ENCODE data around the gene THEMIS2.

The THEMIS2 gene

DNA sequence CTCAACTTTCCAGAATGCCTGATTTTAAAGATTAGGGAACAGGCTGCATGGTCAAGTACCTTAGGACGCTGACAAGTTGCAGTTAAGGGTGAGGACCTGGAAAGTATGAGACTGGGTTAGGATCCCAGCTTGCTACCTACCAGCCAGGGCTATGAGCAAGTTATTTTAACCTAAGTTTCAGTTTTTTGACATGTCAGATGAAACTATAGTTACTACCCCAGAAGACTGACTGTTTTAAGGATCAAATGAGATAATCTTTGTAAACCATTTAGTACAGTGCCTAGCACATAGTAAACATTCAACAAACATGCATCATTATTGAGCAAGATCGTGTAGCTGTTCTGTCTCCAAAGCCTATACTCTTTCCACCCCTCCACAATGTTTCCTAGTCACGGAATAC, 14.4 kb downstream of the THEMIS2 start:
- DNase-seq, result no peak

DNA sequence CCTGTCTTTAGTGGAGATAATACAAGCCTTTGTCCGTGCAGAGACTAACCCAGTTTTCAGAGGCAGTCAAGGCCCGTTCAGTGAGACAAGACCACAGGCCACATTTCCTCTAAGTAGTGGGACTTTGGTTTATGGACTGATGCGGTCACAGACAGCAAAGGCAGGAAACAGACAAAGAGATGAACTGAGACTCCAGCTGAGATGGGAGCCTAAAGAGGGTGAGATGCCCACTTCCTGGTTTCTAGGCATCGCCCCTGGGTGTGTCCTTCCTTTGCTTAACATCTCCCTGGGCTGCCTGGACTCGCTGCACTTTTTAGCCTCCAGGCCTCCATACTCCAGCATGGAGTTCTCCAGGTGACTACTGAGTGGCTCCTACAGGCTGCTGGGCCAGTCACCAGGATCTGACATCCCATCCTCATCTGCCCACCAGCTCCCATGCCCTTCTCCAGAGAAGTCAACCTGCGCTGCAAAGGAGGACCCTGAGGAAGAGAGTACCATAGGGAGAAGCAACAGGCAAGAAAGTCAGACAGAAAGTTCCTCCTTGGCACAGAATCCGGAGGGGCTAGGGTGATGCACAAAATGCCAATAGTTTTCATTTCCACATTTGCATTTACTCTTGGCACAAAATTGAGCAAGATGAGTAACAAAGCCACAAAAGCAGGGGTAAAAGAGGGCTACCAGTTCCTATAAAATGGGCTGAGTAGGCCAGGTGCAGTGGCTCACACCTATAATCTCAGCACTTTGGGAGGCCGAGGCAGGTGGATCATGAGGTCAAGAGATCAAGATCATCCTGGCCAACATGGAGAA, 15.1 kb downstream of the THEMIS2 start:
- DNase-seq, result peak in 1 of 2 donors; percentile 75

DNA sequence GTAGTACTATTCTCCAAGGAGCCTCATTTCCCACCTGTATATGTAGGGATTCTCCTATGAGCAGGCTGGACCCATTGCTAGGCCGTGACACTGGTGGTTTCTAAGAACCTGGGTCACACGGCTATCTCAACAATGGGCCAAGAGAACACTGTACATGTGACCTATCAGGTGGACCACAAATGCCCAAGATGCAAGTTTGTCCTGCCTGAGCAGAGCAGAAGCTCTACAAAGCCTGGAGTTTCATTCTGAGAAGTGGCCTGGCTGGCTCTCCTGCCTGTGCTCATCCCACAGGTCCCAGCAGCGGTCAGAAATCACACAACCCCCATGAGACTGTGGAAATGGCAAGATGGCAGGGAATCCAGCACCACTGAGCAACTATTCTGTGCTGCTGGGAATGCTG, 17.2 kb downstream of the THEMIS2 start:
- no peak for DNase-seq

DNA sequence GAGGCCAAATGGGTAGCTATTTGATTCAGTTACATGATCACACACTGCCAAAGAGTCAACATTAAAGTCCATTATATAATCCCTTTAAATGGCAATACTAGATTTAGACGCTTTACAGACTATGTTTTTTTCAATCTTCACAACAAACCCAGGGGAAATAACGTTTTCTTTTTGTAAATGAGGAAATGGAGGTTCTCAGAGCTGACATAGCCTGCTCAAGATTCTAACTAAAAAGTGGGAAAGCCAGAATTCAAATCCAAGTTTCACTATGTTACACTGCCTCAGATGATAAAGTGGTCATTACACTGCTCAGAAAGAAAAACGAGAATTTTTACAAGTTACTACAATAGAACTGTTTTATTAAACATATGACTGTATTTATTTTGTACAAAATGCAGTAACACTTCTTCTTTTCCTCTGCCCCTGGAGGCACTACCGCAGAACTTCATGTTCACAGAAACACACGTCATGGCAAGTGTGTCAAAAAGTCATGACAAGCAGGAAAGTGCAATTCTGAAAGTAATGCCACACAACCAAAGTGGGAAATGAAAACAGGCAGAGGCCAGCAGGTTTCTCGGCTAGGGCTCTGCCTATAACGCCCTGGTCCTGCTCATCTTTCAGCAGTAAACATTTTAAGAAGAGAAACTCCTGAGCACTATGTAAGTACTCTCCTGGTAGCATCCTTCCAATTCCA, 19.0 kb downstream of the THEMIS2 start:
- peak in 1 of 2 donors; percentile 66 for DNase-seq

DNA sequence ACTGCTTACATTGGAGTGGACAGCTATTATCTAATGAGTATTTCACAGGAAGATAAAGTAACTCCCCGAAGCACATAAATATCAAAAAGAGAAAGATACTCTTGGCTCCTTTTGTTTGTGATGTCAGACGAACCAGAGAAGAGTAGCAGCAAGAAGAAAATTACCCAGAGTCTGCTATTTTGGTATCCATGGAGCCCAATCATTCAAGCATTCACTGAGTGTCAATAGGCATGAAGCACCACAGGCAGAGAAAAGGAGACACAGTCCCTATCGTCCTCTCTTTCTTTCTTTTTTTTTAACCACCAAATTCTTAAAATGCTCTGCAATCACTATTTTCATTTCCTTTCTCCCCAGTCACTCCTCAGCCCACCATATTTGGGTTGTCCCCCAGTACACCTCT, 22.2 kb downstream of the THEMIS2 start:
- DNase-seq, result no peak

DNA sequence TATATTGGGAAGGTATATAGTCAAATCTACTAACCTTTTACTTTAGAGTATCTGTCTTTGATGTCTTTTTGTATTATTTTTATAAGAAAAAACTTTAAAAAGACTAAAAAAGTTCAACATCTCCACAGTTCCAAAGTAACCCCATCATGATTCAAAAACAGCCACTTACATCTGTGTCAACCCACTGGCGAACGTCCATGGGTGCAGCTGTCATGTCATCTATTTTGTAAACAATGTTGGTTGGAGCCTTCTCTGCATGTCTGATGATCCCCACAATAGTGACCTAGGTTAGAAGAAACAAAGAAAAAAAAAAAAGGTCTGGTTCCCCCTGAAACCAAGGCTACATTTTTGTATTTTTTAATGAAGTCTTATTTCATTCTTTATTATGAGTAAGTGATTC, 34.4 kb downstream of the THEMIS2 start:
- DNase-seq, result no peak

DNA sequence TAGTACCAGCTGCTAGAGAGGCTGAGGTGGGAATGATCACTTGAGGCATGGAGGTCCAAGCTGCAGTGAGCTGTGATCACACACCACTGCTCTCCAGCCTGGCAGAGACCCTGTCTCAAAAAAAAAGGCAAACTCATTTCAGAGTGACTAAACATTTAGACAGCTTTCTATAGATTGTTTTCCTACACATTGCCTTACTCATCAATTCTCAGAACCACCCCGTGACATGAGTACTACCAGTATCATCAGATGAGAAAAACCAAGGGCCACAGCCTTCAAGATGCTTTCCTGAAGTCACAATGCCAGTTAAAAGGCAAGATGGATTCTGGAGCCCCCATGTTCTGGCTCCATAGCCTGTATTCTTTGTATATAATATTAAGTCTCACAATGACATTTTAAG, 40.1 kb downstream of the THEMIS2 start:
- no peak for DNase-seq

DNA sequence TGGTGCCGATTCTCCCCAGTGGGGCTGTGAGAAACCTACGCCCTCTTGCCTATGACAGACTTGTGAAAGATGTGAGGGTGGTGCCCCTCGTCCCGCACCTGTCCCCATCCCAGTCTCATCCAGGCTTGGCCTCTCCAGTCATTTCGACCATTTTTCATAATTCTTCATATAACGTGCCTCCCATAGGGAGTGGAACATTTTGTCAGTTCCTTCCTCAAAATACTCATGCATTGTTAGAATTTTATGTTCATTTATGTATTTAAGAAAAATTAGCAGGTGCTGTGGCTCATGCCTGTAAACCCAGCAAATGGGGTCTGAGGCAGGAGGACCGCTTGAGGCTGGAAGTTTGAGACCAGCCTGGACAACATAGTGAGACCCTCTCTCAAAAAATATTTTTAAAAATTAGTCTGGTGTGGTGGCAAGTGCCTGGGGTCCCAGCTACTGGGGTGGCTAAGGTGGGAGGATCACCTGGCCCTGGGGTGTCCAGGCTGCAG, 42.8 kb downstream of the THEMIS2 start:
- no peak for DNase-seq

DNA sequence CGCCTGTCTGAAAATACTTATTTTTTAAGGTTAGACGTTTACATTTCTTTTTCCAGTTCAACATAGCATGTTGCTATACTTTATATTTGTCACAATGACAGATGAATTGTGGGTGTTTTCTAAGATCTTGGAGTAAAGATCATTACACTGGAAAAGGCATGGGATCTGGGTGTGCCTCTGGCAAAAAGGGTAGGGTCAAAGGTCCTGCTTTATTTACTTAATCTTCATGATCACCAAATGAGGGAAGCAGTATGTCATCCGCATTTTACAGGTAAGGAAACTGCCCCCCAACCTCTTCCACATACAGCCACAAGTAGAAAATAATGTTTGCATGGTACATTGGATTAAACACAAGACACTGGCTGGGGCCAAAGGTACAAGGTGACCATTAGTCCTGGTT, 49.9 kb downstream of the THEMIS2 start:
- DNase-seq, result no peak

DNA sequence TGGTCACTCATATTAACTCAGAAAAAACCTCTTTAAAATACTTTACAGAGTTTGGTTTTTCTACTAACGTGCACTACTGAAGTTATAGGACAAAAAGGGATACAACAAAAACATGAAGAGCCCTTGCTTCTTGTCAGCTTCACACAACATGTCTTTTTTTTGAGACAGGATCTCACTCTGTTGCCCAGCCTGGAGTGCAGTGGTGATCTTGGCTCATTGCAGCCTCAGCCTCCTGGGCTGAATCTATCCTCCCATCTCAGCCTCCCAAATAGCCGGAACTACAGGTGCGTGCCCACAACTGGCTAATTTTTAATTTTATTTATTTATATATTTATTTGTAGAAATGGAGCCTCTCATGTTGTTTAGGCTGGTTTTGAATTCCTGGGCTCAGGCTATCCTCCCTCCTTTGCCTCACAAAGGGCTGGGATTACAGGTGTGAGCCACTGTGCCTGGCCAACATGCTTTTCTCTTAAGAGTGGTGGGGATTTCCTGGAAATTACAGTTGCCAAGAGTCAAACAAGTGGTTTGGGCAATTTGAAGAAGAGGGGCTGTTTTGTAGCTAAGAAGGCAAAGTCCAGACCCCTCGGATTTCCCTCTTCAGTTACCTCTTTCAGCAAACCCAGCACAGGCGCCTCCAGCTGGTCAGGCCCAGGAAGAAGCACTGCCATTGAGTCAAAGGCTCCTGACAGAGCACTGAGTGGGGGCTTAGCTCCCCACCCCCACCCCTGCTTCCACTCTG, 56.0 kb downstream of the THEMIS2 start:
- DNase-seq, result no peak

DNA sequence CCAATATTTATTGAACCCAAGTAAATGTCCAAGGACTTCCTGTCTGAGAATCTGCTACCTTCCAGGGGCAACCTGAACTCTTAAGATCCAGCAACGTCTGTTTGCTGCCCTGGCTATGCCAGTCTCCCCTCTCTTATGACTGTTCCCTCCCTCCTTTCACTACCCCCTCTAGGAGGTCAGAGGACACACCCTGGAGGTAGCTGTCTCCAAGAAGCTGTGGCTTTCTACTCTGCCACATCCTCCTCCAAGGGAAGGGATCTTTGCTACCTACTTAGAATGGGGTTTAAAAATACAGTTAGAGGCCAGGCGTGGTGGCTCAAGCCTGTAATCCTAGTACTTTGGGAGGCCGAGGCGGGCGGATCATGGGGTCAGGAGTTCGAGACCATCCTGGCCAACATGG, 58.8 kb downstream of the THEMIS2 start:
- DNase-seq, result no peak

DNA sequence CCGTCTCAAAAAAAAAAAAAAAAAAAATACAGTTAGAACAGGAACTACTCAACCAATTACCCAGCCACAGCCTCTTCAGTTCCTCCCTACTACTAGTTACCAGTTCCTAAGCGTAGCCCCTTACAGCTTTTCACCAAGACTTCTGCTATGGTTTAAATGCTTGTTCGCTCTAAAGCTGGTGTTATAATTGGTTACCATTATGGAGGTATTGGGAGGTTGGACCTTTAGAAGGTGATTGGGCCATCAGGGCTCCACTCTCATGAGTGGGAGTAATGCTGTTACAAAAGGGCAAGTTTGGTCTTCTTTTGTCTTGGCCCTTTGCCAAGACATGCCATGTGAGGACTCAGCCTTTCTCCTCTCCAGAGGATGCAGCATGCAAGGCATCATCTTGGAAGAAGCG, 59.4 kb downstream of the THEMIS2 start:
- peak in 1 of 2 donors; percentile 20 for DNase-seq

DNA sequence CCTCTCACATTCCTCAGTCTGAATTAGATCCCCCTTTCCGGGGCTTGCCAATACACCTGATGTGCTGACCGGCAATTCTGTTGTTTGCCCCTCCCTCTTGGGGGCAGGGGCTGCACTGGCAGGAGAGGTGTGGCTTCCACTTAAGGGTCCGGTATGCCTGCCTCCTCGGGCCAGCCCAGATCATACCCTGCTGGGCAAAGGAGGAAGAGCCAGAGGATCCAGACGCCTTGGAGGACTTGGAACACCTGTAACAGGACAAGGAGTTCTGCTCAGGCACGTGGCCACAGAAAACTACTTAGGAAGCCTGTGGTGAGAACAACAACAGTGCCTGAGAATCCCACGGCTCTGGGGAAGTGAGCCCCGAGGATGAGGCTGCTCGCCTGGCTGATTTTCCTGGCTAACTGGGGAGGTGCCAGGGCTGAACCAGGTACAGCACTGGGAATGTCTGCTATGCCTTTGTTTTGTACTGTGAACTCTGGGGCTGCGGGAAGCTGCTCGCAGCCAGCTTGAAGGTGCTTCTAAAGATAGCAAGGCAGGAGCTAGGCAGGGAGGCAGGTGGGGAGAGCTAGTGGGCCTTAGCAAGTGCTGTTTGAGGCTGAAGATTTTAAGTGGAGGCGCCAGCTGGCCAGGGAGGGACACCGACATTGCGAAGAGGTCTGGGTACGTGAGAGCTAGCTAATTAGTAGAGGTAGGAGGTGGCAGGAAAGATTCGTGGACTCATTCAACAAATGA, 62.6 kb downstream of the THEMIS2 start, which contains the start of gene SMPDL3B:
Gene SMPDL3B, plus strand, starts transcription at position 183 of the 732 bp plus-strand sequence. Its CDS starts 184 bp downstream, at position 367.
- no peak for DNase-seq

DNA sequence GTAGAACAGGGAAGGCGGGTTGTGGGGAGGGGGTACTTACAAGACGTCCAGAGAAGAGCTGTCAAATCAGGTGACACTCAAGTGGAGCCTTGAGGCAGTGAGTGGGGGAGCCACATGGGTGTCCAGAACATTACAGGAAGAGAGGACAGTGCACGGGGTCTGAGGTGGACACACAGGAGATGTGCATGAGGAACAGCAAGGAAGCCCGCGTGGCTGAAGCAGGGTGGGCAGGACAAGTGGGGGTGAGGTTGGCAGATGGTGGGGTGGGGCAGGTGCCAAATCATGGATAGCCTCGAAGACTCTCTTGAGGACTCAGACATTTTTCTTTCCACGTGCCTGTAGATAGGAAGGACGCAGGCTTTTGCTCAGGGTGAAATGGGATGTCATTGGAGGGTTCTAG, 63.4 kb downstream of the THEMIS2 start:
- no peak for DNase-seq
